Measurements from ENCODE around the gene UGT2B10.

Gene UGT2B10

DNA sequence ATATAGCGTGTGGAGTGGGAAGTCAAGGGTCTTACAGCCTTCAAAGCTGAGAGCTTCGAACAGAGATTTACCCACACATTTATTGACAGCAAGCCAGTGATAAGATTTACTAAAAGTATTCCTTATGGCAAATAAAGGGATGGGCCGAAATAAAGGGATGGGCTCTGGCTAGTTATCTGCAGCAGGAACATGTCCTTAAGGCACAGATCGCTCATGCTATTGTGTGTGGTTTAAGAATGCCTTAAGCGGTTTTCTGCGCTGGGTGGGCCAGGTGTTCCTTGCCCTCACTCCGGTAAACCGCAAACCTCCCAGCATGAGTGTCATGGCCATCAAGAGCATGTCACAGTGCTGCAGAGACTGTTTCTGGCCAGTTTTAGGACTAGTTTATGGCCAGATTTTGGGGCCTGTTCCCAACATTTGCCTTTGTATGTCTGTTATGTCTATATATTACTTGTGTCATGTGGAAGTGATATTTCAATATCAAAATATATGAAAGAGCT lies 53.5 kb downstream of the UGT2B10 start:
- no peaks in the 10 kb centered on the region for H3K27me3 ChIP-seq (ENCODE audit: control insufficient read depth, insufficient read depth, low read length, poor library complexity, severe bottlenecking)
- peaks cover 6% of the 10 kb centered on the region for H3K4me1 ChIP-seq (ENCODE audit: control insufficient read depth, insufficient read depth, low read length)
- no peaks in the 10 kb centered on the region for H3K9me3 ChIP-seq (ENCODE audit: control insufficient read depth, low read length)
- no peak overlapping the region for H3K4me3 ChIP-seq (ENCODE audit: insufficient read depth, low read depth, low read length)
- 96% methylated on average over 7 to 8 of the region's 8 CpGs for WGBS, 2 experiments
- H3K36me3 ChIP-seq (ENCODE audit: control insufficient read depth, insufficient read depth, low read length): no peaks in the 10 kb centered on the region
- no peak overlapping the region for H3K27ac ChIP-seq (ENCODE audit: insufficient read depth, low read depth, low read length, poor library complexity, severe bottlenecking)

DNA sequence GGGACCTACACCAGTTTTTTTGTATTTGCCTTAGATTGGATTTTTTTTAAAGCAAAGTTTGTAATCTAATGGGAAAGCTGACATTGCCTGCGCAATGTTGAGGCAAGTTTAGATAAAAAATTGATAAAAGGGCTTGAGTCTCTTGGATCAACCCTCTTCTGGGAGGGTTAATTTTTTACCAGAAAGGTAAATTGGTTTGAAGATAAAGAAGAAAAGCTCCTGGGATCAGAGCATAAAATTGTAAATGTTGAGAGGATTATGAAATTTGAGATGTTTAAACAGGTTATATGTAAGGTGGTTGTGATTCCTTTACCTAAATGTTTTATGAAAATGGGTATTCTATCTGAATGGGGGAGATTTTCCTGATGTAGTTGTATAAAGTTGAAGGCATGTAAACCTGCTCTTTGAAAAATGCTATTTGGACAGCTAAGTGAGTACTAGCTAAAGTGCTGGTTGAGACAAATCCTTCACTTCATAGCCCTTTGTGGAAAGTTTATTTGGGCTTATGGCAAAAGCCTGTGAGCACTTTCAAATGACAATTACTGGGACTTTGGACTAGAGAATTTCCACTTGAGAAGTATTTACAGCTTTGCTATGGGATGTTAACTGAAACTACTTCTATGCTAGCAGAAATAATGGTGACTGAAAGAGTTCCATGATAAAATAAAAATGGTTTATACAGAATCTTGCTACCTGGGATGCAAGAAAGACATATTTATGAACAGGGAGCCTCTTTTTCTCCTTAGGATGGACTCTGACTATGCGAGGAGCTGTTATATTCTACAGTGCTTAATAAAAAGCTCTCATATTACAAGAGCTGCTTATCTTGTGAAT lies 56.2 kb downstream of the UGT2B10 start:
- H3K27me3 ChIP-seq (ENCODE audit: control insufficient read depth, insufficient read depth, low read length, poor library complexity, severe bottlenecking): no peaks in the 10 kb centered on the region
- no peak overlapping the region for H3K4me3 ChIP-seq (ENCODE audit: insufficient read depth, low read depth, low read length)
- no peak overlapping the region for H3K27ac ChIP-seq (ENCODE audit: insufficient read depth, low read depth, low read length, poor library complexity, severe bottlenecking)
- H3K4me1 ChIP-seq (ENCODE audit: control insufficient read depth, insufficient read depth, low read length): peaks cover 6% of the 10 kb centered on the region
- no peaks in the 10 kb centered on the region for H3K9me3 ChIP-seq (ENCODE audit: control insufficient read depth, low read length)
- H3K36me3 ChIP-seq (ENCODE audit: control insufficient read depth, insufficient read depth, low read length): no peaks in the 10 kb centered on the region
- WGBS, 2 experiments: 96 to 100% methylated on average over 1 to 2 of the region's 2 CpGs

DNA sequence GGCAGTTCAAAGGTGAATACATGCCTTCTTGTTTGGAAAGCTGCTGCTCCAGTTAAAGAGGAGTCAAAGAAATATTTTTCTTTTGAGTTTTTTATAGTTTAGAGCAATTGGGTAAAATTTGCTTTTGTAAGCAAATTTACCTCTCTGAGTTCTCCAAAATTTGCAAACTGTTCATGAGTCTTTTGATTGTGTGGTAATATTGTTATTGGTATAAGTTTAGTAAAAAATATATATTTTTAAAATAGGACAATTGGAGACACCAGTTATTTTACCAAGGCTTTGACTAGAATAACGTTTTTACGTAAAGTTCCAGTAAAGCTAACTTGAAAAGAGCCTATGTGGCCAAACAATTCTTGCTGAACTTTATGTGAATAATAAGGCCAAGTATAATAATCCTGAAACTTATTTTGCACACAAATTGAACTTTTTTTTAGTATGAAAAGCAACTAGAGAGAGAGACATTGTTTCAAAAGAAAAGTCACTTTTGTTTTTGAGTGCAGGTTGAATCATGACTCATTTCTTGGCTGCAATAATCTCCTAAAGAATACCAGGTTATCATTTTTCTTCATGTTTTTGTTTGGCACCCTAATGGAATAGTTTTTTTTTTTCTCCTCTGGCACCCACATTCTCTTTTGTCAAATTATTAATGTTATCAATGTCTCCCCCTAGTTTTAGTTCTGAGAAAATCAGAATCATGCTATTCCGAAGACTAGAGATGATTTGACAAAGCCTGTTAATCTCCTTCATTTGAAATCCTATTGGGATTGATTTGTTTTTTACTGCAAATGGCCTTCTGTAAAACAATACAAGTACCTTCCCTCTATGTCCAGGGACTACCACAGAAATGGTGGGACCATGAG lies 57.1 kb downstream of the UGT2B10 start:
- 98 to 100% methylated on average over 2 to 3 of the region's 3 CpGs for WGBS, 2 experiments
- Histone ChIP-seq H3K27me3 (ENCODE audit: control insufficient read depth, insufficient read depth, low read length, poor library complexity, severe bottlenecking) (no peaks in the 10 kb centered on the region), H3K36me3 (ENCODE audit: control insufficient read depth, insufficient read depth, low read length) (no peaks in the 10 kb centered on the region), H3K4me3 (ENCODE audit: insufficient read depth, low read depth, low read length) (no peak overlapping the region), H3K27ac (ENCODE audit: insufficient read depth, low read depth, low read length, poor library complexity, severe bottlenecking) (no peak overlapping the region), H3K4me1 (ENCODE audit: control insufficient read depth, insufficient read depth, low read length) (peaks cover 6% of the 10 kb centered on the region), H3K9me3 (ENCODE audit: control insufficient read depth, low read length) (no peaks in the 10 kb centered on the region)

DNA sequence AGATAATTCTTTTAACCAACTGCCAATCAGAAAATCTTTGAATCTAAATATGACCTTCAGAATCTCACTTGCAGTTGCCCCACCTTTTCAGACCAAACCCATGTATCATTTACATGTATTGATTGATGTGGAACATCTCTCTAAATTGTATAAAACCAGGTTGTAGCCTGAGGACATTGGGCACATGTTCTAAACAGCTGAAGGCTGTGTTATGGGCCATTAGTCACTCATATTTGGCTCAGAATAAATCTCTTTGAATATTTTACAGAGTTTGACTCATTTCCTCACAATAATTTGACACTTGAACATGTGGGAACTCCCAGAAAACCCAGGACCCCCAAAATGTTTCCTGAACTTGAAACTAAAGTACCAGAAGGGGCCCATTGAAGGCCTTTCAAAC lies 58.7 kb downstream of the UGT2B10 start:
- H3K4me3 ChIP-seq (ENCODE audit: insufficient read depth, low read depth, low read length): no peak overlapping the region
- peaks cover 6% of the 10 kb centered on the region for H3K4me1 ChIP-seq (ENCODE audit: control insufficient read depth, insufficient read depth, low read length)
- no peaks in the 10 kb centered on the region for H3K27me3 ChIP-seq (ENCODE audit: control insufficient read depth, insufficient read depth, low read length, poor library complexity, severe bottlenecking)
- no peaks in the 10 kb centered on the region for H3K36me3 ChIP-seq (ENCODE audit: control insufficient read depth, insufficient read depth, low read length)
- H3K9me3 ChIP-seq (ENCODE audit: control insufficient read depth, low read length): no peaks in the 10 kb centered on the region
- H3K27ac ChIP-seq (ENCODE audit: insufficient read depth, low read depth, low read length, poor library complexity, severe bottlenecking): no peak overlapping the region

DNA sequence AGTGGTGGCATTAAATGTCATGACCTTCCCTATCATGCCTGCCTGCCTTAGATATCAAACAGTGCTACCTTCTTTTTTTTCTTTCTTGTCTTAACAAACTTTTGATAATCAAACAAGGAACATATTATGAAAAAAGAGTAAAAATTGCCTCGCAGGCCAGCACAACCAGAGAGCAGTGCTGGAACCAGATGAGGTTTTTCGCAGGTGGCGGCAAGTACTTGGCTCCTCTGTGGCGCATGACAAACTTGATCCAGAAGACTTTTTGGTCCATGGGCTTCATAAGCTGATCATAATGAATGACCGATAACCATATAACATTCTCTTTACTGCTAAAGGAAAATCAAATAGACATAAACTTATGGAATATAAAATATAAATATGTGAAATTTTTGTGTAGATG lies 61.8 kb downstream of the UGT2B10 start:
- Histone ChIP-seq H3K27ac (ENCODE audit: insufficient read depth, low read depth, low read length, poor library complexity, severe bottlenecking) (no peak overlapping the region), H3K4me1 (ENCODE audit: control insufficient read depth, insufficient read depth, low read length) (peaks cover under 1% of the 10 kb centered on the region), H3K27me3 (ENCODE audit: control insufficient read depth, insufficient read depth, low read length, poor library complexity, severe bottlenecking) (no peaks in the 10 kb centered on the region), H3K36me3 (ENCODE audit: control insufficient read depth, insufficient read depth, low read length) (no peaks in the 10 kb centered on the region), H3K4me3 (ENCODE audit: insufficient read depth, low read depth, low read length) (no peak overlapping the region), H3K9me3 (ENCODE audit: control insufficient read depth, low read length) (no peaks in the 10 kb centered on the region)
- 96 to 97% methylated on average over 4 to 5 of the region's 5 CpGs for WGBS, 2 experiments

DNA sequence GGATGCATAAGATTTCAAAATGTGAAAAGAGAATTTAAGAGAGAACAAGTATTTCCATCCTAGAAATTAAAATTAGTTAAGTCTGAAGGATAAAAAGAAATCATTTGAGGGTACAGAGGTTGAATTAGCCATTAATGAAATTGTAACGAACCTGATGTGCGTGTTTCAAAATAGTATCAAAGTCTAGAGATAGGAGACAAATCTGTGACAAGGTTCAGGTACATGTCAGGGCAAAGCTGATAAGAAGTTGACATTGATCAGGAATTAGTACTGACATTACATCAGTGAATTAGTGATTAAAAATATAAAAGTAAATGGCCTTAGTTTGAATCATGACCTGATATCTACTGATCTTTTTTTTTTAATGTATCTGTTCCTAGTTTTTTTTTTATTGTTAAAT lies 62.3 kb downstream of the UGT2B10 start:
- Histone ChIP-seq H3K4me1 (ENCODE audit: control insufficient read depth, insufficient read depth, low read length) (no peaks in the 10 kb centered on the region), H3K4me3 (ENCODE audit: insufficient read depth, low read depth, low read length) (no peak overlapping the region), H3K36me3 (ENCODE audit: control insufficient read depth, insufficient read depth, low read length) (no peaks in the 10 kb centered on the region), H3K27me3 (ENCODE audit: control insufficient read depth, insufficient read depth, low read length, poor library complexity, severe bottlenecking) (no peaks in the 10 kb centered on the region), H3K27ac (ENCODE audit: insufficient read depth, low read depth, low read length, poor library complexity, severe bottlenecking) (no peak overlapping the region), H3K9me3 (ENCODE audit: control insufficient read depth, low read length) (no peaks in the 10 kb centered on the region)
- 97 to 98% methylated on average over 2 of the region's 2 CpGs for WGBS, 2 experiments

All from ectodermal cell (in vitro differentiated cells).